ENCODE data around the gene TSHZ2. TPM values are rescaled to one million over a fixed set of nuclear protein-coding genes. Genes with fewer than 3 reads are reported as not detected.

Gene TSHZ2
- total and polyA plus RNA-seq, 2 of the 4 experiments (the other 2 are of a cell fraction), result under 0.01 to 0.02 TPM

- no peak overlapping the region for H2AK9ac ChIP-seq (replicated peaks; ENCODE audit: low read depth, low read length, poor library complexity)
- DNase-seq (no peak), ATAC-seq (ENCODE audit: low read depth) (no peak)
- no peak overlapping the region for H2BK15ac ChIP-seq (ENCODE audit: low read depth, low read length)
- no peak overlapping the region for H3K9ac ChIP-seq (ENCODE audit: low read depth, low read length)
- no peak overlapping the region for H3K4ac ChIP-seq (ENCODE audit: low read depth, low read length)
- ChIA-PET POLR2A (ENCODE audit: unreplicated experiment) (no interaction called here), CTCF (no interaction called here)
- no peak overlapping the region for H3K23ac ChIP-seq (ENCODE audit: low read depth, low read length)
- no peaks in the 10 kb centered on the region for H3K4me1 ChIP-seq (ENCODE audit: control insufficient read depth, insufficient read depth, low read length)
- intact Hi-C loops (cut with micrococcal nuclease) (no loop called here), in situ Hi-C loops (cut with MboI; ENCODE audit: low sequenced_read_pairs) (no loop called here), dilution Hi-C loops (cut with HindIII; ENCODE audit: low sequenced_read_pairs, unreplicated experiment) (no loop called here)
- H3K27me3 ChIP-seq (ENCODE audit: control insufficient read depth, insufficient read depth, low read length), result no peaks in the 10 kb centered on the region
- no peak overlapping the region for H2BK20ac ChIP-seq (ENCODE audit: low read depth, low read length)
- H4K20me1 ChIP-seq (ENCODE audit: insufficient read depth, low read length), result no peaks in the 10 kb centered on the region
- no peaks in the 10 kb centered on the region for H3K9me3 ChIP-seq (ENCODE audit: control insufficient read depth, insufficient read depth, low read length)
- H2AFZ ChIP-seq (replicated peaks; ENCODE audit: low read length, poor library complexity), result no peak overlapping the region
- no peak overlapping the region for H3K14ac ChIP-seq (replicated peaks; ENCODE audit: low read depth, low read length)
- no TSS peak for BruUV-seq (replicated peaks)
- no peak overlapping the region for H3K4me3 ChIP-seq (ENCODE audit: insufficient read depth, low read depth, low read length)
- H3K27ac ChIP-seq (ENCODE audit: insufficient read depth, low read length), result no peak overlapping the region
- no peaks in the 10 kb centered on the region for H3K9me1 ChIP-seq (ENCODE audit: insufficient read depth, low read length)
- H3K56ac ChIP-seq (ENCODE audit: extremely low read depth, insufficient read depth, low read length), result no peak overlapping the region
- H4K8ac ChIP-seq (ENCODE audit: low read depth in 2 of 2, low read length in 2 of 2), result no peak overlapping the region
- H4K5ac ChIP-seq (ENCODE audit: low read depth, low read length), result no peak overlapping the region
- TF ChIP-seq MAFK (IDR thresholded peaks at IDR 0.05; ENCODE audit: low read depth, low read length) (no peak), POLR2A (IDR thresholded peaks at IDR 0.05; ENCODE audit: low read depth, low read length) (no peak), BHLHE40 (IDR thresholded peaks at IDR 0.05; ENCODE audit: low read depth, low read length) (no peak)
- no peaks in the 10 kb centered on the region for H3K79me1 ChIP-seq (ENCODE audit: low read depth in 1 of 2, low read length in 2 of 2)
- no peaks in the 10 kb centered on the region for H3K36me3 ChIP-seq (ENCODE audit: control insufficient read depth, insufficient read depth, low read length)
- no peak overlapping the region for H3K4me2 ChIP-seq (ENCODE audit: low read depth, low read length)
- no peak overlapping the region for H4K91ac ChIP-seq (ENCODE audit: insufficient read depth, low read depth, low read length)
- no peak overlapping the region for H2BK5ac ChIP-seq (ENCODE audit: low read depth, low read length, poor library complexity, severe bottlenecking)
- H2BK120ac ChIP-seq (ENCODE audit: low read depth, low read length), result no peak overlapping the region
- H3K18ac ChIP-seq (ENCODE audit: low read depth, low read length), result no peak overlapping the region
- H2AK5ac ChIP-seq (ENCODE audit: low read depth, low read length), result no peak overlapping the region
Measured at GRCh38 chr20:53136473-53136872, 164.3 kb downstream of the TSHZ2 start.

All from IMR-90 (cell line).